GM18867 (cell line): ENCODE data around the gene ANKMY1.
"Not testable (repeated sequence)": the region's sequence is repeated elsewhere in the genome, so short reads cannot be mapped to it uniquely, and the experiment has no call there.

Experiments
- ATAC-seq: cut with Tn5 transposase; IDR thresholded peaks from one replicate; pipeline ENCODE4 v1.9.1; 2021; ENCODE audit warnings: mild to moderate bottlenecking, moderate library complexity; ENCODE audit not compliant: unreplicated experiment

Gene ANKMY1

DNA sequence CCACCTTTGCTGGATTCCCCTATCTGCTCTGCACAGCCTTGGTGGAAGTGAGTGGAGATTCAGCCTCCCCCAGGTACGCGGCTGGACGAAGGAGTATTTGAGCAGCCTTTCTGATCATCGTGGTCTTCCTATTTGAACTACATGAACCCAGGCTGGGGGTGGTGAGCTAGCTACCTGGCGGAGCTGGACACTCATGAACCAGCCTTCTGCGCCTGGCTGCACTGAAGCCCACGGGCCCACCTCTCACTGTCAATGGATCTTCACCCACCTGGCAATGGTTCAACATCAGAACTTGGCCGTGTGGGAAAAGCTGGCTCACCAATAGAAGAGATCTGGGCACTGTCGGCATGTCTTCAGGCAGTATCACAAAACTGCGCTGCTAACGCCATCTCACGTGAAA lies 35.4 kb downstream of the ANKMY1 start:
- ATAC-seq = no peak

DNA sequence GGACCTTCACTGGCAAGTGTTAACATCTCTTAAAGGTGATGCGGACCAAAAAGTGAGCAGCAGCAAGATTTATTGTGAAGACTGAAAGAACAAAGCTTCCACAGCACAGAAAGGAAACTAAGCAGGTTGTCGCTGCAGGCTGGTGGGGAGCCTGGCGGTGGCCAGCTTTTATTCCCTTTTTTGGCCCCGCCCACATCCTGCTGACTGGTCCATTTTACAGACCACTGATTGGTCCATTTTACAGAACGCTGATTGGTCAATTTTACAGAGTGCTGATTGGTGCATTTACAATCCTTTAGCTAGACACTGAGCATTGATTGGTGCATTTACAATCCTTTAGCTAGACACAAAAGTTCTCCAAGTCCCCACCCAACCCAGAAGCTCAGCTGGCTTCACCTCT lies 35.9 kb downstream of the ANKMY1 start:
- not testable (repeated sequence) for ATAC-seq

DNA sequence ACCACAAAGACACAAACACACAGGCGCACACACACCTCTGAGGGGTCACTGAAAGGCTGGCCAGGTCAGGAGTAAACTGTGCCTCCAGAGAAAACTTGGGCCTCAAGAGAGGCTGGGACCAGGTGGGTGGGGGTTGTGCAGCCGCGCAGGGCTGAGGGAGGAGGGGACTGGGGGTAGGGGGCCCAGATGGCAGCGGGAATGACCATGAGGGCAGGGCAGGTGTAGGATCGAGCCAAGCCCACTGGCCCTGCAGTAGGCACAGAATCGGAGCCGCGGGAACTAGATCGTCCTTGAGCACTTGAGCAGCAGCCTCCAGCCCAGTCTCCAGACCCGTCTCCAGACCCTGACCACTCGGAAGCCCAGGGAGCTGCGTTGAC lies 36.8 kb downstream of the ANKMY1 start:
- ATAC-seq = no peak

GRCh38 chr2:240520130-240520973 lies 37.4 kb downstream of the ANKMY1 start:
- no peak for ATAC-seq

DNA sequence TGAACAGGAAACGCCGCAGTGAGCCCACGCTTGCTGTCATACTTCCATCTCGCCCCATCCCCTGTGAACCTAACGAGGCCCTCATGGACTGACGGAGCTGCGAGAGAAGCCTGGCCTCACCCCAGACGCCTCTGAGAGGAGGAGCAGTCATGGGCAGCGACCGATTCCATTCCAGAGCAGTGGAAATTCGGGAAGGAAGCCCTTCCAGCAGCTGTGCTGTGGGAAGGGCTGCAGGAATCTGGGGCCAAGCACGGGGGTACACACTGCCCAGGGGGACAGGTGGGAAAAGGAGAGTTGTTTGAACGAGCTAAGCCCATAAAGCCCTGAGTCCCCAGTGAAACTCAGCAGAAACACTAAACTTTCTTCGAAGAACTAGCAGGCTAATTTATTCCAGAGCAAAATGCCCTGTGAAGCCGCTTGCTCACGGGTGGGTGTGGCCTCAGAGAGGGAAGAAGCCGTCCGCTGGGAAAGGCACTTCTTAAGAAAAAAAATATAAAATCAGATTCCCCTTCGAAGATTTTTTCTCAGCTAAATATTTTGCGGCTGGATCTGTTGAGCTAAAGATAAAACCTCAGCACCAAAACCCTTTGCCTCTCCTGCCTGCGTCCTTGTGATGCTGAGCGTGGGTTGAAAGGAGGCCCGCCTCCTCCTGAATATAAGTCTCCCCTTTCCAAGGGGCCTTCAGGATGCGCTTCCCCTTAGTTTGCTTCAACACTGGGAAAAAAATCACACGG lies 38.2 kb downstream of the ANKMY1 start:
- ATAC-seq = no peak

DNA sequence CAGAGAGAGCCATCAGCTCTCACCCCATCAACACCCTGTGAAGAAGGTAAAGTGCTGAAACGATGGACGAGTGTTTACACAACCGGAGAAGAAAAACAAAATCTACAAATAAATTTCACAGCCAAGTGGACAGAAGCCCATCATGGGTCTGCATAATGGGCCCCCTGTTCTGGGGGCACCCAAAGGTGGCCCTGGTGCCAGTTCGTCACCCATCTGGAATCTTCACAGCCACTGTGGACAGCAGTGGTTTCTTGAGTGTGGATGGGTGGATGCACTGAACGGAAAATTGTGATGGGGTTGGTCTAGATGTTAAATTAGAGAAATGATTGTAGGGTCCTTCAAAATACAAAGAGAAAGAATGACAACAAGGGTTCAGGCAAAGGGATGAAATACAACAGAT lies 38.8 kb downstream of the ANKMY1 start:
- no peak for ATAC-seq

DNA sequence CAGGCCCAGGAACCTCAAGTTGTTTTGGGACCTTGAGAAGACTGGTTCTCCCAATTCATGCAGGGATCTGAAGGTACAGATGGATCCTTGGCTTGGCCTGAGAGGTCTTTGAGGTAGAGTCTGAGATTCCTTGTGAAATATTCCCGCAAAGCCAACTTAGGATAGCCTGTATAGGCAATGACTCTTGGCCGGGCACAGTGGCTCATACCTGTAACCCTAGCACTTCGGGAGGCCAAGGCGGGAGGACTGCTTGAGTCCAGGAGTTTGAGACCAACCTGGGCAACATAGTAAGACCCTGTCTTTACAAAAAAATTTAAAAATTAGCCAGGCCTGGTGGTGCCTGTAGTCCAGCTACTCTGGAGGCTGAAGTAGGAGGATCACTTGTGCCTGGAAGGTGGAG lies 40.4 kb downstream of the ANKMY1 start:
- no peak for ATAC-seq

DNA sequence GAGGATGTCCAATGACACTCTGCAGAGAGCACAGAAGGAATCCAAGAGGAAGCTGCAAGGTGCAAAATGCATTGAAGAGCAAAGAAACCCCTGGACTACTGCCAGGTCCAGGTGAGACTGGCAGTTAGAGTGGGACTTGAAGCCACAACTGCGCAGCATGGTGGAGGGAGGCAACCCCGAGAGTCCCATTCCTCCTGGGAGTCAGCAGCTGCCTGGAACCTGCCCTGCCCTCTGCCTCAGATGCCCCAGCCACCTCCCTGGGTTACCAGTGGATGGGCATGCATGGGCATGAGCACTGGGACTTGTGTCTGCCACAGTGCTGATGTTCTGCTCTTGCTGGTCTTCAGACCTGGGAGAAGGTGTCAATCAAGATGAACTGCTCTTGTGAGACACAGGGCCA lies 43.2 kb downstream of the ANKMY1 start:
- no peak for ATAC-seq

GRCh38 chr2:240513549-240514287 lies 44.1 kb downstream of the ANKMY1 start:
- peak; percentile 94 for ATAC-seq

- no peak for ATAC-seq
Observed at GRCh38 chr2:240512666-240513535, 44.9 kb downstream of the ANKMY1 start.

- no peak for ATAC-seq
Observed at GRCh38 chr2:240512109-240512485, 45.7 kb downstream of the ANKMY1 start.

GRCh38 chr2:240511351-240512108 lies 46.3 kb downstream of the ANKMY1 start:
- ATAC-seq = no peak

GRCh38 chr2:240510513-240511210 lies 47.1 kb downstream of the ANKMY1 start:
- ATAC-seq = no peak

GRCh38 chr2:240509667-240510512 lies 47.9 kb downstream of the ANKMY1 start:
- ATAC-seq = no peak

DNA sequence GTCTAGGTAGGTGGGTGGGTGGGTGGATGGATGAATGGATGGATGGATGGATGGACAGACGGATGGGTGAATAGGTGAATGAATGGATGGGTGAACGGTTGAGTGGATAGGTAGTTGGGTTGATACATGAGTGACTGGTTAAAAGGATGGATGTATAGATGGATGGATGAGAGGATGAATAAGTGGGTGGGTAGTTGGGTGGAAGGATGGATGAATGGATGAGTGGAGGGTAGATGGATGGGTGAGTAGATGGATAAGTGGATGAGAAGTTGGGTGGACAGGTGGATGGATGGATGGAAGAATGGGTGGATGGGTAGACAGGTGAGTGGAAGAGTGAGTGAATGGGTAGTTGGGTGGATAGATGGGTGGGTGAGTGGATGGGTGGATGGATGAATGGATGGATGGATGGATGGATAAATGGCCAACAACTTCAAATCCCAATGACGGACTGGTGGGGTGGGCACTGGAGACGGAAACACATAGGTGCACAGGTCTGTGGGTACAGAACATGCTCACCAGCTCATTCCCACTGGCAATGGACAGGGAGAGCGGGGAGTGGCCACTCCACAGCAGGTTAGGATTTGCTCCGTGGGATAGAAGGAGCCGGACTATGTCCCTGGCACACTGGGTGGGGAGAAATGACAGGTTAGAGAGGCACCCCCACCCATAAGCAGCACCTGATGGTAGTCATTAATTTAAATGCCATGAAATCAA lies 48.8 kb downstream of the ANKMY1 start:
- ATAC-seq = no peak

DNA sequence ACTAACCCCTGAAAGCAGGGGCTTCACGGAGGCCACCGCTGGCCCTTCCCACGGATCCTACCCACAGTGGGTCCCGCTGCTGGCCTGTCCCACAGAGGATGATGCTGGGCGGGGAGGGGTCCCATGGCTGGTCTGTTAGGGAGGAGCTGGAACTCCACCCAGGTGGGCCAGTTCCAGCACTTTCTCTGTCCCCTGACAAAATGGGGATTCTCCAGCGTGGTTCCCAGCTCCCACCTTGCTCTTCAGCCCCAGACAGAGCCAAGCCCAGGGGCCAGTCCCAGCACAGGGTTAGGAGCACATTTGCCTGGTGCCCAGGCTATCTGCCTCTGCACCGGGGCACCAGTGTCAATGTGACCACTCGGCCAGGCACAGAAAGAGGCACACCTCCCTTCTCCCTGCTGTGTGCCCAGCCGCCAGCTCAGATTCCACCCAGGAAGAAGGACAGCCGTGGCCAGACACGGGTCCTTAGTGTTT lies 50.0 kb downstream of the ANKMY1 start:
- ATAC-seq = no peak

GRCh38 chr2:240507060-240507777 lies 50.6 kb downstream of the ANKMY1 start:
- ATAC-seq = no peak
